ENCODE results near the gene ZNF423.

Gene ZNF423

GRCh38 chr16:49663081-49664065, 192.5 kb downstream of the ZNF423 start:
- DNase-seq (ENCODE audit: low read depth), result no peak

GRCh38 chr16:49662569-49662968, 193.3 kb downstream of the ZNF423 start:
- no peak for DNase-seq (ENCODE audit: low read depth)

- DNase-seq (ENCODE audit: low read depth), result no peak
These were observed 194.3 kb downstream of the ZNF423 start for GRCh38 chr16:49661465-49662187.

- DNase-seq (ENCODE audit: low read depth), result no peak
These were observed 195.3 kb downstream of the ZNF423 start for GRCh38 chr16:49660626-49661025.

- DNase-seq (ENCODE audit: low read depth), result no peak
These were observed 196.6 kb downstream of the ZNF423 start for GRCh38 chr16:49659356-49659755.

- no peak for DNase-seq (ENCODE audit: low read depth)
These were observed 197.4 kb downstream of the ZNF423 start for GRCh38 chr16:49658531-49658930.

- DNase-seq (ENCODE audit: low read depth), result no peak
These were observed 198.0 kb downstream of the ZNF423 start for GRCh38 chr16:49657736-49658465.

- DNase-seq (ENCODE audit: low read depth), result no peak
These were observed 201.5 kb downstream of the ZNF423 start for GRCh38 chr16:49654425-49654824.

- DNase-seq (ENCODE audit: low read depth), result no peak
These were observed 202.3 kb downstream of the ZNF423 start for GRCh38 chr16:49653577-49653976.

GRCh38 chr16:49653173-49653570, 202.7 kb downstream of the ZNF423 start:
- no peak for DNase-seq (ENCODE audit: low read depth)

GRCh38 chr16:49652456-49653172, 203.3 kb downstream of the ZNF423 start:
- no peak for DNase-seq (ENCODE audit: low read depth)

GRCh38 chr16:49651996-49652395, 203.9 kb downstream of the ZNF423 start:
- no peak for DNase-seq (ENCODE audit: low read depth)

GRCh38 chr16:49651226-49651625, 204.7 kb downstream of the ZNF423 start:
- DNase-seq (ENCODE audit: low read depth), result no peak

- no peak for DNase-seq (ENCODE audit: low read depth)
These were observed 205.3 kb downstream of the ZNF423 start for GRCh38 chr16:49650603-49651002.

GRCh38 chr16:49649013-49649765, 206.7 kb downstream of the ZNF423 start:
- DNase-seq (ENCODE audit: low read depth), result no peak

- DNase-seq (ENCODE audit: low read depth), result no peak
These were observed 208.2 kb downstream of the ZNF423 start for GRCh38 chr16:49647673-49648072.

GRCh38 chr16:49645263-49645662, 210.6 kb downstream of the ZNF423 start:
- DNase-seq (ENCODE audit: low read depth), result no peak

- no peak for DNase-seq (ENCODE audit: low read depth)
These were observed 211.8 kb downstream of the ZNF423 start for GRCh38 chr16:49644145-49644463.

GRCh38 chr16:49643429-49644144, 212.3 kb downstream of the ZNF423 start:
- no peak for DNase-seq (ENCODE audit: low read depth)

- DNase-seq (ENCODE audit: low read depth), result no peak
These were observed 214.7 kb downstream of the ZNF423 start for GRCh38 chr16:49641250-49641649.
